ENCODE measurements around the gene FXYD1. TPM values are rescaled to one million over a fixed set of nuclear protein-coding genes. Genes with fewer than 3 reads are reported as not detected.

Gene FXYD1
- total RNA-seq, 4 donors from 2014 or later = 3.9 to 29.9 (median 10.1) TPM; not detected in 1

DNA sequence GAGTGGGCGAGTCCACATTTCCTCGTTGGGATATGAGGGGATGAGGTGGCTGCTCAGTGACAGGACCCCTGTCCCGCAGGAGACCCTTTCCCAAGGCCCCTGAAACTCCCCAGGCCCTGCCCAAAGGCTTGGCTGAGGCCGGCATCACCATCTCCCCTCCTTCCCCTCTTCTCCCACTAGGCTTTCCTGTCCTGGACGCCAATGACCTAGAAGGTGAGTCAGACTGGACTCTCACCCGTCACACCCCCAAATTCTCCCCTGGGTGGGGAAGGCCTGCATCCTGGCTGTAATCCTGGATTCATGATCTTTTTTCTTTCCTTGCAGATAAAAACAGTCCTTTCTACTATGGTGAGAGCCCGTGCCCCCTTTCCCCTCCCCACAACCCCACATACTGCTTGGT is 17.7 kb upstream of the FXYD1 start:
- peaks cover 53 to 96% (median 54%) of the 10 kb centered on the region in 3 donors for H3K4me1 ChIP-seq
- H3K27ac ChIP-seq = peak overlapping the region; percentile 67 to 95 (median 90)
- WGBS, 2 donors = 37 to 42% methylated on average over 6 to 7 of the region's 7 CpGs
- peak overlapping the region in 1 of 4 donors; percentile 36 for H3K4me3 ChIP-seq
- H3K27me3 ChIP-seq = no peaks in the 10 kb centered on the region
- no peak for DNase-seq
- intact Hi-C loops (cut with DNase I) = no loop called here
- TF ChIP-seq, protein P1, sequence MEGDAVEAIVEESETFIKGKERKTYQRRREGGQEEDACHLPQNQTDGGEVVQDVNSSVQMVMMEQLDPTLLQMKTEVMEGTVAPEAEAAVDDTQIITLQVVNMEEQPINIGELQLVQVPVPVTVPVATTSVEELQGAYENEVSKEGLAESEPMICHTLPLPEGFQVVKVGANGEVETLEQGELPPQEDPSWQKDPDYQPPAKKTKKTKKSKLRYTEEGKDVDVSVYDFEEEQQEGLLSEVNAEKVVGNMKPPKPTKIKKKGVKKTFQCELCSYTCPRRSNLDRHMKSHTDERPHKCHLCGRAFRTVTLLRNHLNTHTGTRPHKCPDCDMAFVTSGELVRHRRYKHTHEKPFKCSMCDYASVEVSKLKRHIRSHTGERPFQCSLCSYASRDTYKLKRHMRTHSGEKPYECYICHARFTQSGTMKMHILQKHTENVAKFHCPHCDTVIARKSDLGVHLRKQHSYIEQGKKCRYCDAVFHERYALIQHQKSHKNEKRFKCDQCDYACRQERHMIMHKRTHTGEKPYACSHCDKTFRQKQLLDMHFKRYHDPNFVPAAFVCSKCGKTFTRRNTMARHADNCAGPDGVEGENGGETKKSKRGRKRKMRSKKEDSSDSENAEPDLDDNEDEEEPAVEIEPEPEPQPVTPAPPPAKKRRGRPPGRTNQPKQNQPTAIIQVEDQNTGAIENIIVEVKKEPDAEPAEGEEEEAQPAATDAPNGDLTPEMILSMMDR (IDR thresholded peaks at IDR 0.05) = no peak
- no peak for TF ChIP-seq POLR2A (IDR thresholded peaks at IDR 0.05)
- no peaks in the 10 kb centered on the region for H3K9me3 ChIP-seq
- peaks cover 0 to 12% (median 0%) of the 10 kb centered on the region in 3 donors for H3K36me3 ChIP-seq

DNA sequence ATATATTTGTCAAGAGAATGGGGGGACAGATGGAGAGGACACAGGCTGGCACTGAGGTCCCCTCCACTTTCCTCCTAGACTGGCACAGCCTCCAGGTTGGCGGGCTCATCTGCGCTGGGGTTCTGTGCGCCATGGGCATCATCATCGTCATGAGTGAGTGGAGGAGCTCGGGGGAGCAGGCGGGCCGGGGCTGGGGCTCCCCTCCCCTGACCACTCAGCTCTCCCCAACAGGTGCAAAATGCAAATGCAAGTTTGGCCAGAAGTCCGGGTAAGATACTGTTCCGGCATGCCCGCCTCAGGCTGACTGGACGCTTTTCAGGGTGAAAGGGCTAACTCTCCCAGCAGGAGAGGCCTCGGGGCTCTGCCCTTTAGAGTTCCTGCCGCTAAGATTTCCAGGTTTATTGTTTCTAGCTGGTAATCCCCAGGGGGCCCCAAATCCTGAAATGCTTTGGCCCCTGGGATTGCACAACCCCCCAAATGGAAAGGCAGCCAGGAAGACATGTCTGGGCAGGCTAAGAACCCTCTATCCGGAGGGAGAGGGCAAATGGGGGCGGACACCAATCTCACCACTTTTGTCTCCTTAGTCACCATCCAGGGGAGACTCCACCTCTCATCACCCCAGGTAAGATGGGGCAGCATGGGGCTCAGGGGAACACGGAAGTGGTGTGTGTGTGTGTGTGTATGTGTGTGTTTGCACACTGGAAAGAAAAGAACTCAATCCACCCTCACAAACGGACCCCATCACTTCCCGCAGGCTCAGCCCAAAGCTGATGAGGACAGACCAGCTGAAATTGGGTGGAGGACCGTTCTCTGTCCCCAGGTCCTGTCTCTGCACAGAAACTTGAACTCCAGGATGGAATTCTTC is 15.7 kb upstream of the FXYD1 start:
- intact Hi-C loops (cut with DNase I) = no loop called here
- WGBS, 2 donors = 39 to 47% methylated on average over 4 to 14 of the region's 19 CpGs
- no peaks in the 10 kb centered on the region for H3K9me3 ChIP-seq
- peaks cover 0 to 12% (median 0%) of the 10 kb centered on the region in 3 donors for H3K36me3 ChIP-seq
- peak overlapping the region; percentile 80 to 95 (median 92) for H3K27ac ChIP-seq
- no peak overlapping the region for H3K4me3 ChIP-seq
- peaks cover 56 to 100% (median 70%) of the 10 kb centered on the region in 3 donors for H3K4me1 ChIP-seq
- H3K27me3 ChIP-seq = no peaks in the 10 kb centered on the region
- no peak for DNase-seq
- TF ChIP-seq POLR2A (IDR thresholded peaks at IDR 0.05) = no peak
- TF ChIP-seq, protein P1 (IDR thresholded peaks at IDR 0.05) = no peak

DNA sequence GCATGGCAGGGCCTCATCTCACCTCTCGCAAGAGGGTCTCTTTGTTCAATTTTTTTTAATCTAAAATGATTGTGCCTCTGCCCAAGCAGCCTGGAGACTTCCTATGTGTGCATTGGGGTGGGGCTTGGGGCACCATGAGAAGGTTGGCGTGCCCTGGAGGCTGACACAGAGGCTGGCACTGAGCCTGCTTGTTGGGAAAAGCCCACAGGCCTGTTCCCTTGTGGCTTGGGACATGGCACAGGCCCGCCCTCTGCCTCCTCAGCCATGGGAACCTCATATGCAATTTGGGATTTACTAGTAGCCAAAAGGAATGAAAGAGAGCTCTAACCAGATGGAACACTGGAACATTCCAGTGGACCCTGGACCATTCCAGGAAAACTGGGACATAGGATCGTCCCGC is 15.1 kb upstream of the FXYD1 start:
- Histone ChIP-seq H3K4me3 (peak overlapping the region in 3 of 4 donors; percentile 46 to 65 (median 55)), H3K36me3 (peaks cover 0 to 12% (median 0%) of the 10 kb centered on the region in 3 donors), H3K27me3 (no peaks in the 10 kb centered on the region), H3K27ac (peak overlapping the region; percentile 80 to 95 (median 92)), H3K4me1 (peaks cover 56 to 100% (median 70%) of the 10 kb centered on the region in 3 donors), H3K9me3 (no peaks in the 10 kb centered on the region)
- no peak for DNase-seq
- 34 to 67% methylated on average over 3 to 5 of the region's 5 CpGs for WGBS, 2 donors
- TF ChIP-seq, protein P1 (IDR thresholded peaks at IDR 0.05) = no peak
- TF ChIP-seq POLR2A (IDR thresholded peaks at IDR 0.05) = no peak
- intact Hi-C loops (cut with DNase I) = no loop called here

DNA sequence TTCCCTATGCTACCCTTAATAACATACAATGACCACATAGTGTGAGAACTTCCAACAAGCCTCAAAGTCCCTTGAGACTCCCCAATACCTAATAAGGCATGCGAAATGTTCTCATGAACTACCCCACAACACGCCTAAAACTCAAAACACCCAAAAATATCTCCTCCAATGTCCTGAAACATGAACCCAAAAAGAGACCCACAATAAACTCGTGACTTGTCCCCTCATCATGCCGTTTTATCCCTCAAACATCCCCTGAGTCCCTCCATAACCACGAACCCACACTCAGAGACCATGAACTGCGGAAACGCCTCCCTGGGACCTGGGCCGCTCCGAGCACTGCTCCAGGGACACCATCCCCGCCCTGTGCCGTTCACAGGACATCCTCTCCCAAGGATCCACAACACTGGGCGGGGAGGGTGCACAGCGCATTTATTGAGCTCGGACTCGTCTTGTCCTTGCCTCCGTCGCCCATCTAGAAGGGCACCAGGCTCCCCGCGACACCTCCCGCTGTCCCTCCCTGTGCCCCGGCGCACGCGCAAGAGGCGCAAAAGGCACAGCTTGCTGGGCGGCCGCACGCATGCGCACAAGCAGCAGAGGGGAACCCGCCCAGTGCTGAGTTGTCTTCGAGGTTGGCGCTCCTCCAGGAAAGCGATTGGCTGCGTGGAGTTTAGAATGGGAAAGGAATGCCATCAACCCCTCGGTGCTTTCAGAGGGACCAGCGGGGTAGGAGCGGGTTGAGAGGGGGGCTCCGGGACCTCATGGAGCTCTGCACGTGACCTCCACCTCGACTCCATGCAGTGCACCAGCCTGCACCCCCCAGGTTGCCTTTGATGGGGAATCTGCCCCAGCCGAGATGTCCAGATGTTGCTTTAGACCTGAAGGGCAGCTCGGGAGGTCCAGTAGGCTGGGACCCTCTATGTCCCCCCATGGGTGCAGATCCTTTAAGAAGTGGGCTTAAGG is 14.2 kb upstream of the FXYD1 start:
- peak overlapping the region; percentile 21 to 65 (median 50) for H3K4me3 ChIP-seq
- H3K4me1 ChIP-seq = peaks cover 56 to 92% (median 70%) of the 10 kb centered on the region in 3 donors
- intact Hi-C loops (cut with DNase I) = no loop called here
- H3K27ac ChIP-seq = peak overlapping the region; percentile 80 to 95 (median 92)
- no peak for DNase-seq
- H3K36me3 ChIP-seq = peaks cover 0 to 12% (median 0%) of the 10 kb centered on the region in 3 donors
- no peaks in the 10 kb centered on the region for H3K9me3 ChIP-seq
- WGBS, 2 donors = 12 to 37% methylated on average over 5 to 14 of the region's 42 CpGs
- peak in 3 of 4 donors; percentile 37 to 95 (median 72) for TF ChIP-seq POLR2A (IDR thresholded peaks at IDR 0.05)
- TF ChIP-seq, protein P1 (IDR thresholded peaks at IDR 0.05) = peak in 1 of 6 experiments; percentile 35
- no peaks in the 10 kb centered on the region for H3K27me3 ChIP-seq

All from esophagus squamous epithelium (tissue), 5 donors.